HFFc6 (cell line): ENCODE data around the gene RMND5A. TPM values are rescaled to one million over a fixed set of nuclear protein-coding genes. Genes with fewer than 3 reads are reported as not detected.

Experiments
- DNase-seq: peaks from one replicate; pipeline ENCODE4 v3.0.0-alpha.2; 2018
- H3K27ac Mint-ChIP-seq: 2 replicates; pipeline ENCODE4 v1.8.0; 2020; ENCODE audit warnings: mild to moderate bottlenecking, mixed read lengths
- H3K27me3 Mint-ChIP-seq: 2 replicates; pipeline ENCODE4 v1.8.0; 2021; ENCODE audit warnings: mild to moderate bottlenecking, moderate library complexity, mixed read lengths; ENCODE audit not compliant: insufficient read depth
- H3K36me3 Mint-ChIP-seq: 2 replicates; pipeline ENCODE4 v1.8.0; 2021; ENCODE audit warnings: low read depth, mixed read lengths
- H3K4me1 Mint-ChIP-seq: 2 replicates; pipeline ENCODE4 v1.8.0; 2020; ENCODE audit warnings: low read depth, mixed read lengths
- H3K4me3 Mint-ChIP-seq: 2 replicates; pipeline ENCODE4 v1.8.0; 2020; ENCODE audit warnings: mild to moderate bottlenecking, moderate library complexity, mixed read lengths
- H3K9me3 Mint-ChIP-seq: 2 replicates; pipeline ENCODE4 v1.8.0; 2020; ENCODE audit warnings: mild to moderate bottlenecking, mixed read lengths
- total RNA-seq, 6 experiments: library from RNA; stranded (reverse); fragmentation: NEBNext Ultra II Directional; extraction: Animal tissue kit (Norgen Biotek cat#: 25700); gene quantifications; 2 replicates in 1 of 6; 3 replicates in 5 of 6; pipeline ENCODE4 v1.2.3, GENCODE V29; 2021
- TF ChIP-seq, protein P1 (sequence below): fragments of 200-600 bp; sonication (generic); IDR thresholded peaks from 2 replicates; pipeline ENCODE4 v1.5.0; 2021; ENCODE audit warnings: antibody characterized with exemption, mild to moderate bottlenecking

The RMND5A gene
- total RNA-seq, 6 experiments from 2014 or later, result 5.5 to 10.7 (median 8.4) TPM

DNA sequence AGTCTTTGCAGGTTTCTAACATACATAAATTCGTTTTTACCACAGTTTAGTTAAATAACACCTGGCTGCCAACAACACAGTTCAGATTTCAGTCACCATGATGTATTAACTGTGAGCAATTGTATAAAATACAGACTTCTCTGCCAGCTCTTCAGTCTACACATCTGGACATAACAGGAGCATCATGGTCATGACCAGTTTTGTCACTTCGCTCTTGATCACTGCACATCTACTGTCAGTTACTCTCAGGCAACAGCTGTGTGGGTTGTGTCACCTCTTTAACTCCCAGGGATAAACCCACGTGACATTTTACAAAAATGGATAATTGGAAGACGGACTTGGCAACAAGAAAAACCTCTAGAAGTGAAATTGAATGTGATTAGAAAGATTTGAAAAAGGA, 40.3 kb downstream of the RMND5A start:
- Mint-ChIP-seq H3K27me3 (no peaks in the 10 kb centered on the region), H3K4me3 (no peak overlapping the region), H3K36me3 (no peaks in the 10 kb centered on the region), H3K27ac (no peak overlapping the region), H3K4me1 (no peaks in the 10 kb centered on the region), H3K9me3 (no peaks in the 10 kb centered on the region)
- DNase-seq, result no peak
- TF ChIP-seq, protein P1, sequence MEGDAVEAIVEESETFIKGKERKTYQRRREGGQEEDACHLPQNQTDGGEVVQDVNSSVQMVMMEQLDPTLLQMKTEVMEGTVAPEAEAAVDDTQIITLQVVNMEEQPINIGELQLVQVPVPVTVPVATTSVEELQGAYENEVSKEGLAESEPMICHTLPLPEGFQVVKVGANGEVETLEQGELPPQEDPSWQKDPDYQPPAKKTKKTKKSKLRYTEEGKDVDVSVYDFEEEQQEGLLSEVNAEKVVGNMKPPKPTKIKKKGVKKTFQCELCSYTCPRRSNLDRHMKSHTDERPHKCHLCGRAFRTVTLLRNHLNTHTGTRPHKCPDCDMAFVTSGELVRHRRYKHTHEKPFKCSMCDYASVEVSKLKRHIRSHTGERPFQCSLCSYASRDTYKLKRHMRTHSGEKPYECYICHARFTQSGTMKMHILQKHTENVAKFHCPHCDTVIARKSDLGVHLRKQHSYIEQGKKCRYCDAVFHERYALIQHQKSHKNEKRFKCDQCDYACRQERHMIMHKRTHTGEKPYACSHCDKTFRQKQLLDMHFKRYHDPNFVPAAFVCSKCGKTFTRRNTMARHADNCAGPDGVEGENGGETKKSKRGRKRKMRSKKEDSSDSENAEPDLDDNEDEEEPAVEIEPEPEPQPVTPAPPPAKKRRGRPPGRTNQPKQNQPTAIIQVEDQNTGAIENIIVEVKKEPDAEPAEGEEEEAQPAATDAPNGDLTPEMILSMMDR, result no peak

DNA sequence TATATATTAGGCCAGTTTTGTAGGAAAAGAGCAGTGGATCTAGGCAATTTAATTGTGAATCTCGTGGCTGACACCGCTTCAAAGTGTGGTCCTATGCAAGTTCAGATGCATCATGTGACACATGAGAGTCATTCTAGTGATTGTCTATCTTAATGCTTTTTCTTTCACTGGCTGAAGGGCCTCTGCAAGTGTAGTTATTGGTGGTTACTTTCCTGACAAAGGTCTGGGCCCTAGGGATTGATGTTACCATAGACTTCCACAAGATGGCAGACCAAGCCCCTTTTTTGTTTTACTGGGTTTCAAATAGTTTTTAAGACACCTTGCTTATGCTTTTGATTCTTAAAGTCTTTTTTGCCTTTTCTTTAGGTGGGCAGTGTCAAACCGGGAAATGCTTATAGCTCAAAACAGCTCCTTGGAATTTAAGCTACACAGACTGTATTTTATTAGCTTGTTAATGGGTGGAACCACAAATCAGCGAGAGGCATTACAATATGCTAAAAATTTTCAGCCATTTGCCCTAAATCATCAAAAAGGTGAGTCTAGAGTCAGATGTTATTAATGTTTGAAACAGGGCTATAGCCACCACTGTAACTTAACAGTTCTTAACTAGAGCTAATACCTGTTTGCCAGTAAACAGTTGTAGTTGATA, 44.7 kb downstream of the RMND5A start:
- no peaks in the 10 kb centered on the region for H3K4me1 Mint-ChIP-seq
- H3K9me3 Mint-ChIP-seq, result no peaks in the 10 kb centered on the region
- TF ChIP-seq, protein P1, result peak; percentile 79
- H3K27ac Mint-ChIP-seq, result no peak overlapping the region
- no peak overlapping the region for H3K4me3 Mint-ChIP-seq
- H3K36me3 Mint-ChIP-seq, result no peaks in the 10 kb centered on the region
- no peaks in the 10 kb centered on the region for H3K27me3 Mint-ChIP-seq
- DNase-seq, result peak; percentile 25

DNA sequence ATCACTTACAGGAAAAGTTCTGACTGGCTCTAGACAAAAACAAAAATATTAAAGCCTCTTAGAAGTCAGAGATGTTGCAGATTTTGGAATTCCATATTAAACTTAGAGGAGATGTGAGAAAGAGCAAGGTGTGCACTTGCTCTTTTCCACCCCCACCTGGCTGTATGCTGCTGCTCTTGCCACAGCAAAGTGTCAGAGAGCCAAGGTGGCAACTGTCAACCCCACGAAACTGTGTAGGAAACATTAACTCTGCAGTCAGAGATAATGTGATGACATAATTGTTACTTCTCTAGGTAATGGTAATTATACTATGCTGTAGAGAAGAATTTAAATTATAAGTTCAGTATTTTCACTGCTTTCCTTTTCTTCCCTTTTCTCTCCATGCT, 45.2 kb downstream of the RMND5A start:
- Mint-ChIP-seq H3K27me3 (no peaks in the 10 kb centered on the region), H3K9me3 (no peaks in the 10 kb centered on the region), H3K4me1 (no peaks in the 10 kb centered on the region), H3K36me3 (no peaks in the 10 kb centered on the region), H3K4me3 (no peak overlapping the region), H3K27ac (no peak overlapping the region)
- no peak for DNase-seq
- TF ChIP-seq, protein P1, result no peak

DNA sequence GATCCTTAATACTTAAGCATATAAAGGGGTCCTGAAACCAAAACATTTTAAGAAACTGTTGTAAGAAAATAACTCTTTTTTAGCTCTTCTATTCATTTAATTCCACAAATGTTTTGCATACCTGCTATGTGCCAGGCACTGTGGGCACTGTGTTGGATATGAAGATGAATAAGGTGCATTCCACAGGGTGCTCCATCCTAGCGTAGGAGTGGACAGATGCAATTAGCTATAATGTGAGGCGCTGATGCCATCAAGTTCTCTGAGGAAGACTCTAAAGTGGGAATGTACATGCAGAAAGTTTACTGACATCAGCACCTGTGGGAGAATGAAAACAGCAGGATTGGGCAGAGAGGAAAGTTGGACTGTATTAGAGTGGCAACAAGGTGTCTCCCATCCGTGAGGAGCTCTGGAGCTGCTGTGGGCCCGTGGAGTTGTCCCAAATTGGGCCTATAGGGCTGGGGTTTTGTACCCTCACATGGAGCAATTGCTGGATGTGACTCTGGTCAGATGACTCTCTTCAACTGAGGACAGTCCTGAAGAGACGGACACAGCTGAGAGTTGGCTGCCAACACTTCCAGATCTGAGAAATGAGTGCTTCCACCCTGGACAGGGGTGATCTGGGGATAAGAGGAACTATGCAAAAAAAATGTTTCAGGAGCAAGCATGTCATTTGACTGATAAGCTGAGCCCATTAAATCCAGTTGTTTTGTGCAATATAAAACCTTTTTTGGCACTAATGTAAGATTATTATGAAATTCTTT, 48.3 kb downstream of the RMND5A start:
- no peak overlapping the region for H3K4me3 Mint-ChIP-seq
- TF ChIP-seq, protein P1, result no peak
- no peak overlapping the region for H3K27ac Mint-ChIP-seq
- no peaks in the 10 kb centered on the region for H3K9me3 Mint-ChIP-seq
- no peaks in the 10 kb centered on the region for H3K27me3 Mint-ChIP-seq
- no peaks in the 10 kb centered on the region for H3K4me1 Mint-ChIP-seq
- no peak for DNase-seq
- no peaks in the 10 kb centered on the region for H3K36me3 Mint-ChIP-seq

DNA sequence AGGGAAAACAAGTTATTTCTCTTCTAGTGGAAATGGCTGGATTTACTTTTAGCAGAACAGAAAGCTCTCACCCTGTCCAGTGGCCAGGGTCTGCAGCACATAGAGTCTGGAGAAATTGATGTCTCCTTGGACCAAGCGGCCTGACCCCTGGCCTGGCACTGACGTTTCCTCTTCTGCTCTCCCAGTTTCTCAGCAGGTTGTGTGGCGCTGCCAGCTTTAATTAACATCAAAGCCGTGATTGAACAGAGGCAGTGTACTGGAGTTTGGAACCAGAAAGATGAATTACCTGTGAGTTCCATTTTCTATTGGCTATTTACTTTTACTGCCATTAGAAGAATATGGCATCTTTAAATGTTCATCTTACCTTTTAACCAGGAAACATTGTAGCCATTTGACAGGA, 49.7 kb downstream of the RMND5A start:
- Mint-ChIP-seq H3K4me3 (no peak overlapping the region), H3K4me1 (no peaks in the 10 kb centered on the region), H3K9me3 (no peaks in the 10 kb centered on the region), H3K27ac (no peak overlapping the region), H3K36me3 (no peaks in the 10 kb centered on the region; the same call in 1 of the 2 replicates), H3K27me3 (no peaks in the 10 kb centered on the region)
- TF ChIP-seq, protein P1, result no peak
- DNase-seq, result no peak
